ENCODE data around the gene MRO.

- TF ChIP-seq CTCF (IDR thresholded peaks at IDR 0.05; ENCODE audit: low read depth, low read length, poor library complexity, severe bottlenecking), result no peak
- no peak for TF ChIP-seq EZH2phosphoT487 (IDR thresholded peaks at IDR 0.05; ENCODE audit: borderline replicate concordance, low read length)
These were observed 20.2 kb upstream of the MRO start for GRCh38 chr18:50839996-50840395.
